ENCODE results near the gene AGAP3.

The AGAP3 gene

DNA sequence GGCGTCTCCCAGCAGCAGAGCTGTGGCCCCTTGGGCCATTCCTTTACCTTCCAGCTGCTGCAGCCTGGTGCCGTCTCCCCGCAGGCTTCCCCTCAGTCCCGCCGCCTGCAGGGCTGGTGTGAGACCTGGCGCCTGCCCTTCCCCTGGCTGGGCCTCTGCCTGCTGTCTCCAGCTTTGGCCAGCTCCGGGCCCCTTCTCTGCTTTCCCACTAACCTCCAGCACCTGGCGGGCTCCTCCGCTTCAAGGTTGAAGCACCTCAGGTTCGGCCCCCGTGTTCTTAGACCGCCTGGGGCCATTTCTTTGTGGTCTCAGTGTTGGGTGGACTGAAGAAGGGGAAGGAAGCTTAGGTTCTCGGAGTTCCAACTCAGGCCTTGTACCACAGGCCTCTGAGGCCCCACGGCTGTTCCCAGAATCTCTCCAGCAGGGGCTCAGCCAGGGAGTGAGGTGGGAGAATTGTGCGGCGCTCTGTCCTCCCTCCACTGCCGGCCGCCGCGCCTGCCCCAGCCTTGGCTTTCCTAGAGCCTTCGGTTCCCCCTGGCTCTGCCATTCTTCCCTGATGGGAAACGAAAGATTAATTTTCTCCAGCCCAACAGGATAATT, 50.9 kb downstream of the AGAP3 start:
- no peak for DNase-seq

DNA sequence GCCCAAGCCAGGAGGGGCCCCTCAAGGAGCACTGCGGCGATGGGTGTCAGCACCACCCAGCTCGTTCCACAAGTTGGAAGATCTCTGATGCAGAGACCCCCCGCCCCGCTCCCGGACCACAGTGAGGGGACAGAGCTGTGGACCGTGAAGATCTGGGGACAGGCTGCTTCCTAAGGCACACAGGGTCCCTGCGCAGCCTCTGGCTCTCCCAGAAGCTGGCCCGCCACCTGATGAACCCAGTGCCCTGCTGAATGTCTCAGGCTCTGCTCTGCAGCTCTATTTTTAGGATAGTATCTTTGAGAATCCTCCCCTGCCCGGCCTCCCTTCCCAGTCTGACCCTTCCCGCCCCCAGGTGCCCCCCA, 51.5 kb downstream of the AGAP3 start:
- no peak for DNase-seq

DNA sequence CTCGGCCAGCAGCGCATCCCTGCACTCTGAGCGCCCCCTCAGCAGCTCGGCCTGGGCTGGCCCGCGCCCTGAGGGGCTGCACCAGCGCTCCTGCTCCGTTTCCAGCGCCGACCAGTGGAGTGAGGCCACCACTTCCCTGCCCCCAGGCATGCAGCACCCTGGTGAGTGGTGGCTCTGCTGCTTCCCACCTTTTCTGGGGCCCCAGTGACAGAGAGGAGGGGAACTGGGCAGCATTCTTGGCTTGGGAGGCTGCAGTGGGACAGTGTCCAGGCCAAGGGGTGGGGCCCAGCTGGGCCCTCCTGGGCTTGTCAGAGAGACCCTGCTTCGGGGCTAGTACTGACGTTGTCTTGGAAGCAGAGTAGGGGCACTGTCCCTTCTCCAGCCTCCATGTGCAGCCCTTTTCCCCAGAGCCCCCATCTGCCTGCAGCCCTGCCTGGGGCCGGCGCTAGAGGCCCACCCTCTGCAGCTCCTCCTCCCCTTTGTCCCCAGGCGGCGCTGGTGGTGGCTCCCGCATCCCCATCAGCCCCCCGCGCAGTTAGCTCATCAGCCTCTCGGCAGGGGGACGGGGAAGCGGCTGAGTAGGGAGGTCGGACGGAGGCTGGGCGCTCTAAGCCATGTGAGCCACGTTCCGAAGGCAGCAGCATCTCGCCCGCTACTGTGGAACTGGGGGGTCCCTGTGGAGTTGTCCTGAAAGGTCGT, 52.0 kb downstream of the AGAP3 start:
- no peak for DNase-seq

DNA sequence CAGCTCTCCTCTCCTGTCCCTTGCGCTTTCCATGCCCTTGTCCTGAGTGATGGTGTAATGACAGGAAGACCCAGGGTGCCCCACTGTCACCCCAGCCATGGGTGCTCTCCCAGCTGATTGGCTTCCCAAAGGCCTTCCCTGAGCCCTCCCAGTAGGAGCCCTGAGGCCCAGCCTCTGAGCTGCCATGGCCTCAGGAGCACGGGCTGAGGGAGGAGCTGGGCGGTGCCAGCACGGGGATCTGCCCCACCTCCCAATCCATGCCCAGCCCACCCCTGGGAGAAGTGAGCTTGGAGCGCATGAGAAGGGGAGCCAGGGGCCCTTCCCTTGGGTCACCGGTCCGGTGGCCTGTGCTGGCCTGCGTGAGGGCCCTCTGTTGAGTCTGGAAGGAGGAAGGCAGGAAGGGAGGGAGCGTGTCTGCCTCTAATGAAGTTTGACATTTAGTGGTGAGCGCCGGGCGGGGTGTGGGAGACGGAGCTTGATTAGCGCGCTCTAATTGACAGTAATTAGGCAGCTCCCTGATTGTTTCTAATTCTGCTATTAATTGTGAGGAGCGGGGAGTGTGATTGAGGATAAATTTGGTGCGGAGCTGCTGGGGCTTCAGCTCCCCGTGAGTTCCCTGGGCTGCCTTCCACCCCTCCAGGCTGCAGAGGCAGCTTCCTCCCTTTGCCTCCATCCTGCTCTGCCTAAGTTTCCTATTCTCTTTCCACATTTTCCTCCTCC, 53.0 kb downstream of the AGAP3 start:
- no peak for DNase-seq

DNA sequence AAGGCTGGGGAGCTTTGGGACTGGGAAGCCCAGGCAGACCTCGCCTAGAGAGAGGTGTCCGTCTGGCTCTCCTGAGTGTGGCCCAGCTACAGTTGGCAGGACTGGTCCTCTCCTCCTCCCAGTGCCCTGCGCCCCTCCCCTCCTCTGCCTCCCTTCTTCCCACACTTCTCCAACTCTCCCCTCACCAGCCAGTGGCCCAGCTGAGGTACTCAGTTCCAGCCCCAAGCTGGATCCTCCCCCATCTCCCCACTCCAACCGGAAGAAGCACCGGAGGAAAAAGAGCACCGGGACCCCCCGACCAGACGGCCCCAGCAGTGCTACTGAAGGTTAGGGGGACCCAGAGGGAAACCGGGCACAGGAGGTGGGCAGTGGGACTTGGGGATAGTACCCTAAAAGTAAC, 53.5 kb downstream of the AGAP3 start:
- no peak for DNase-seq

DNA sequence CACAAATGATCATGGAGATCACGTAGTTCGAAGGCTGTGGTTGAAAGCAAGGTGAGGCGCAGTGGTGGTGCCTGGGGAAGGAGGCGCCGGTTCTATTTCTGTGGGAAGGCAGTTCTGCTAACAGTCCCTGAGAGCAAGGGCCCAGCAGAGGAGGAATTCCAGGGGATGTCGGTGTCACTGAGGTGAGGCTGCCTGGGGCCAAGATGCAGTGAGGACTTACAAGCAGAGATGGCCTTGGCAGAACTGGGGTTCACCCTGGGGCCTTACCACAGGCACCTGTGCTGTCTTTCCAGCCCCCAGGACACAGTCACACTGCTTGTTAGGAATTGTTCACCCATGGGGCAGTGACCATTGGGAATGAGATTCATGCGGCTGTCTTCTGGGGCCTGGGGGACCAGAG, 54.6 kb downstream of the AGAP3 start:
- DNase-seq = no peak

DNA sequence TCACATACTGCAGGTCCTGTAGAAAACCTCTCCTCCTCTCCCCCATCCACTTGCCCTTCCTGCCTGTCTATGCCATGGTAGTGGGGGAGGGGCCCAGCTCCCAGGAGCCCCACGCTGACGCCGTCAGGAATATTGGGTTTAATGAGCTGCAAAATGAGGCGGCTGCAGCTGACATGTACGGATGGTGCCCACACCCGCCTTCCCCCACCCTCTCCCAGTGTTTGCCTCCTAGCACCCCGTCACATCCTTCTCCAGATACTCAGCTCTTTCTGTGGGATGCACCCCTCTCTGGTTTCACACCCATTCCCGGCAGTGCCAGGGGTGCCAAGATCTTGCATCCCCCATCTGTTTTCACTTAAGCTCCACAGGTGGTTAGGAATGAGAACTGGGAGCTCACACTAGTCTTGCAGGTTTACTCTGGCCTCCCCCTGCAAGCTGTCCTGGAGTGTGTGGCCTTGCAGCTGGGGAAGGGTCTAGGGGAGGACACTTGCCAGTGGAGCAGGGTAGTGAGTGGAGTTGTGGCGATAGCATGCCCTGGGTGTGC, 55.1 kb downstream of the AGAP3 start:
- DNase-seq = no peak

DNA sequence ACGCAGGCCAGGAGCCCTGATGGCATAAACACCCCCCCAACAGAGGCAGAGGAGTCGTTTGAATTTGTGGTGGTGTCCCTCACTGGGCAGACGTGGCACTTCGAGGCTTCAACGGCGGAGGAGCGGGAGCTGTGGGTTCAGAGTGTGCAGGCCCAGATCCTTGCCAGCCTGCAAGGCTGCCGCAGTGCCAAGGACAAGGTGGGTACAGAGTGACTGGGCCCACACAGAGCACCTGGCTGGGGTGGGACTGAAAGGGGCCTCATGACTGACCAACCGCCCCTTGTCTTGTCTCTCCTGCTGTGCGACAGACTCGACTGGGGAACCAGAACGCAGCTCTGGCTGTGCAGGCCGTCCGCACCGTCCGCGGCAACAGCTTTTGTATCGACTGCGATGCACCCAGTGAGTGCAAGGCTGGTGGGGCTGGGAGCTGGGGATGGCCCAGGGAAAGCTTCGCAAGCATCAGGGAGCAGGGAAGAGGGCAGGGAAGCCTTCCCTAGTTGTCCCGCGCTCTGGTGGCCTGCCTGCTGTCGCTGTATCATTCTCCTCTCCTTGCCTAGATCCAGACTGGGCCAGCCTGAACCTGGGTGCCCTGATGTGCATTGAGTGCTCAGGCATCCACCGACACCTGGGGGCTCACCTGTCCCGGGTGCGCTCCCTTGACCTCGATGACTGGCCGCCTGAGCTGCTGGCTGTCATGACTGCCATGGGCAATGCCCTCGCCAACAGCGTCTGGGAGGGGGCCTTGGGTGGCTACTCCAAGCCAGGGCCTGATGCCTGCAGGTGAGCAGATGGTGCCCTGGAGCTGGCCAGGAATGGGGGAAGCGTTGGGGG, 55.8 kb downstream of the AGAP3 start:
- no peak for DNase-seq

DNA sequence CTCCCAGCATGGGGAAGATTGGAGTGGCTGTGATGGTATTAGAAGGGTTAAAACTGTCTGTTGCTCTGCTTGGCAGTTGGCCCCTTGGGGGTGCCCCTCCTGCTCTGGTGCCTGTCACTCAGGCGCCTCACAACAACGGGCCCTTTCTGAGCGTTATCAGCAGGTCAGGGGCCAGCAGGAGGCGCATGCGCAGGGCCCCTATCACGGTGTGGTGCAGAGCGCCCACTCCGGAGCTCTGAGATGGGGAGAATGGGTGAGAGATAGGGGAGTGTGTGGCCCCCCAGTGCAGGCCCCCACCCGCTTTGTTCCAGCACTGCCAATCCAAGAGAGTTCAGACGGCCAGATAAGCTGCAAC, 56.4 kb downstream of the AGAP3 start:
- no peak for DNase-seq

DNA sequence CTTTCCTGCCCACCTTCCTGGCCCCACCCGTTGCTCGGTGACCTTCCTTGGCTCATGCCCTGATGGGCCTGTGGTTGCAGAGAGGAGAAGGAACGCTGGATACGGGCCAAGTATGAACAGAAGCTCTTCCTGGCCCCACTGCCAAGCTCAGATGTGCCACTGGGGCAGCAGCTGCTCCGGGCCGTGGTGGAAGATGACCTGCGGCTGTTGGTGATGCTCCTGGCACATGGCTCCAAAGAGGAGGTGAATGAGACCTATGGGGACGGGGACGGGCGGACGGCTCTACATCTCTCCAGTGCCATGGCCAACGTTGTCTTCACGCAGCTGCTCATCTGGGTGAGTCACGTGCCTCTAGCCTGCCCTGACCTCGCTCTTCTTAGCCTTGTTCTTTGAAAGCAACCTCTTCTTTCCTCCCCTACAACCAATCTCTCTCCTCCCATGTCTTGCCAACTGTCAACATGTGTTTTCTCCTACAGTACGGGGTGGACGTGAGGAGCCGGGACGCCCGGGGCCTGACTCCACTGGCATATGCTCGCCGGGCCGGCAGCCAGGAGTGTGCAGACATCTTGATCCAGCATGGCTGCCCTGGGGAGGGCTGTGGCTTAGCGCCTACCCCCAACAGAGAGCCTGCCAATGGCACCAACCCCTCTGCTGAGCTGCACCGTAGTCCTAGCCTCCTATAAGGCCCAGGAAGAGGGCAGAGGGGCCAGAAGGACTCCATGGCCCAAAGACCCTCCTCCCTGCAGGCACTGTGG, 57.2 kb downstream of the AGAP3 start:
- DNase-seq = no peak

DNA sequence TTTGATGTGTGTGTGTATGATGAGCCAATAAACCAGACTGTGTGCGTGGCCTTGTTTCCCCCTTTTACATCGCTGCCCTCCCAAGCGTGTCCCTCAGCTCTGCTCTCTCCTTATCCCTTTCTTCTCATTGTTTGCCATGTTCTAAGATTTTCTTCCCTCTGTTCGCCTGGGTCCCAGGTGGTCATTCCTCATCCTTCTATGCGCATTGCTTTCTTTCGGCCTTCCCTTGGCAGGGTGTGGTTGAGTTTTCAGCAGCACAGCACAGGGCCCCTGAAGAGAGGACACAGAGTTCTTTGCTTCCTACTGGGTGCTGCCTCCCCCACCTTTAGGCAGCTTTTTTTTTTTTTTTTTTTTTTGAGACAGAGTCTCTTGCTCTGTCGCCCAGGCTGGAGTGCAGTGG, 58.1 kb downstream of the AGAP3 start:
- no peak for DNase-seq

DNA sequence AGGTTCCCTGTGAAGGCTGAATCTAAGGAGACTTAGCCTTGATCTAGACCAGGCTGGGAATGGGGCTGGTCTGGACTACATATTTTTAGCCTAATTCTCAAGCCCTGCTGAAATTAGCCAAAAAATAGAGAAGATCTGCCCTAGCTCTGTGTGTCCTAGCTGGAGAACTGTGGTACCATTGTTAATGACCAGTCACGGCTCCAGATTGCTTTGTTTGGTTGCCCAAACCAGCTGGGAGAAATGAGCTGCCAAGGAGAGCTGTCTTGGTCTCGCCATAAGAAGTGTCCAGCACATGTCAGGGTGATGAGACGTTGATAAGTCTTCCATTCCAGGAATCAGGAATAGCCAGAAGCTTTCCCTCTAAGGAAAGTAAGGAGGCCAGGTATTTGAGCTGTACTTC, 60.5 kb downstream of the AGAP3 start:
- no peak for DNase-seq

DNA sequence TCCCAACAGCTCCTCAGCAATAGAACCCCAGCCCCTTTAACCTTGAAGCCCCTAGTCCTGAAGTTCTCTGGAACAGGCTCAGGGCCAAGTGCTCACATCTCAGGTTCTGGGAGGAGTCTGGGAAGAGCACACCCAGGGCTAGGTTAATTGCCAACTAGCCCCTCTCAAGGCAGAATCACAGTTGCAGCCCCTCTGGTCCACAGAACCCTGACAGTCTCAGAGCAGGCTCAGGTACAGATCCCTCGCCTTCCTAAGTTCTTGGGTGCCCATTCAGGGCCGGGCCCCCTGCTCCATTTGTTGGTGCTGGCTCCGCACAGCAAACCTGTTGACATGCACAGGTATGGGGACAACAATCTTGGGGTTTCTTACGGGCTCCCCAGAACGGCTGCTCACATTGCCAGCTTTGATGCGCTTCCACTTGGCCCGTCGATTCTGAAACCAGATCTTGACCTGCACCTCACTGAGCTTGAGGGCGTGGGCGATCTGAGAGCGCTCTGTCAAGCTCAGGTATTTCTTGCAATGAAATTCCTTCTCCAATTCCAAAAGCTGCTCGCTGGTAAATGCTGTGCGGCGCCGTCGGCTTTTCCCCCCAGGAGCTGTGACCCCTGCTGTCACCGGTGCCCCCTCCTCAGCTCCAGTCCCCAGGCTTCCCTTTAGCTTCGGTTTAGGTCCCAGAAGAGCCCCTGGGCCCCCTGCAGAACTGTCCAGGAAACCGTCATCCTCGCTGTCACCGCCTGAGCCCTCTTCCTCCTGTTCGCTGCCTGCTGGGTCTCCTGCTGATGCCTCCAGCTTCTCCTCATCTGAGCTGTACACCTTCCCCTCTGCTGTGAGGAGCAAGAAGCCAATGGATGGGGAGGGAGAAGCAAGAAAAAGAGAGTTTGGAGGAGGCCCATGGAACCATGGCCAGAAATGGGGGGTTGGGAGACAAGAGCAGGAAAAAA, 62.3 kb downstream of the AGAP3 start:
- DNase-seq = no peak

DNA sequence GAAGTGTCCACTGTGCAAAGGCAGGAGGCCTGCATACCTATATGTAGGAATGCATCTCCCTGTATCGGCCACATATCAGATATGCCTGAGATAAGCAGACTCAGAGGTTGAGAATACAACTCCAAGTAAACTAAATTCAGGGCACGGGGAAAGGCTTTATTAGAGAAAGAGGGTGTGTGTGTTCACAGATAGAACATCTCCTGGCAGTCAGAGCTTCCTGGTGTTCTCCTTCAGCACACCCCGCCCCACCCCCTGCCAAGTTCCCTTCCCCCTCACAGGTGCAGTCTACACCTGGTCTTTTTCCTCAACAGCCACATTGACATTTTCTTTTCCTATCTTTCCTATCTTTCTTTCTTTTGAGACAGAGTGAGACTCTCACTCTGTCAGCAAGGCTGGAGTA, 64.1 kb downstream of the AGAP3 start:
- no peak for DNase-seq

DNA sequence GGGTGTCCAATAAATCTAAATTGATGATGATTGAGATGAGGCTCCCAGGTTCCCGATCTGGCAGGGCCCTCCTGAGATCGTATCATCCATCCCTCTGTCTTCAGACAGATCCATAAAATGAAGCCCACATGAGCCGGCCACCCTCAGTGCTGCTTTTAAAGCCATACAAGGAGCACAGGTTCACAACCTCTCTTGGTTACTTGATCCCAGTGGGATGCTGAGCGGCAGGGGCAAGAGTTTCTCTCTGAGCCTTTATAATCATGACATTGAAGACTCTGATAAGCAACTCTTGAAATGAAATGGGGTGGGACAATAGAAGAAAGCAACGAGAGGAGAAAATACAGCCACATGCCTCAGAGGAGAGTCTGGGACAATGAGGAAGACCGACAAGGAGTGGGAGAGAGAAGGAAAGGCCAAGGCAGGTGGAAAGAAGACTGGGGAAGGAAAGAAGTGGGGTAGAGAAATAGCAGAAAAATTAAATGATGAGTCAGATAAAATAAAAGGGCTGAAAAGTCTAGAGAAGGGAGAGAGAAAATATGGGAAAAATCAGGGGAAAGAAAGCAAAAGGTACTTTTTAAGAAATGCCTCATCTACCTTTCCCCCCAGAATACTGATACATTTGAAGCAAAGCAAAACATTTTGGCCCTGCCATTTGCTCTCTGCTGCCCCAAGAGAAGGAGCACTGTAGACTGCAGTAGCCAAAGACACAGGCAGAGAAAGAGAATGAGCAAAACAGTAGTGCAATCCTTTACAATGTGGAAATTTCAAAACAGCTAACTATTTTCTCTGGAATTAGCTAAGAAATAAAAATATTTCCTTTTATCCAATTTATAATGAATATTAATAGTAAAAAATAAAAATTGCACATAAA, 66.6 kb downstream of the AGAP3 start:
- DNase-seq = no peak

DNA sequence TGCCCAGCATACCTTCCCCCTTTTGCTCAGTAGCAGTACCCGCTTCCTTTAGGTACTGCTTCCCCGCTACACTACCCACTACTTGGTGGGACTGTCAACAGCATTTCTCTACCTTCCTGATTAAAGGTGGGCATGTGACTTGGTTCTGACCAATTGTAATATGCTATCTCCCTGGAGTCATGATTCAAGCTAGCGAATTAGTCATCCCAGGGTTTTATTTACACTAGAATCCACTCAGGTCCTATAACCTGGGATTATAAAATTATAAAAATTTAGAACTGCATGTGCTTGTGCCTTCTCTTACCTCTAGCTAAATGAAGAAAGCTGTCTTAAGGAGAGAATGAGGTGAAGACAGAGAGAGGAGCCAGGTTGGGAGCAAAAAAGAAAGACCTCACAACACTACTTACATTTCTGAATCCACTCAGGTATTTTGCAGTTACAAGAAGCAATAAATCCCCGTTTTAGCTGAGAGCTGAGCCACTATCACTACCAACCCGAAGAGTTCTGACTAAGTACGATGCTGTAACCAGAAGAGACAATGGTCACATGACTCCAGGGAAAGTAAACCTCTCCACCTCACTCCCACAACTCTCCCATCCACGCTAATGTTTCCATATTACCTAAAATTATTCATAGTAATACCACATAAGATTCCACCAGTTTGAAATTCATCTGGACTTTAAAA, 71.5 kb downstream of the AGAP3 start:
- no peak for DNase-seq

DNA sequence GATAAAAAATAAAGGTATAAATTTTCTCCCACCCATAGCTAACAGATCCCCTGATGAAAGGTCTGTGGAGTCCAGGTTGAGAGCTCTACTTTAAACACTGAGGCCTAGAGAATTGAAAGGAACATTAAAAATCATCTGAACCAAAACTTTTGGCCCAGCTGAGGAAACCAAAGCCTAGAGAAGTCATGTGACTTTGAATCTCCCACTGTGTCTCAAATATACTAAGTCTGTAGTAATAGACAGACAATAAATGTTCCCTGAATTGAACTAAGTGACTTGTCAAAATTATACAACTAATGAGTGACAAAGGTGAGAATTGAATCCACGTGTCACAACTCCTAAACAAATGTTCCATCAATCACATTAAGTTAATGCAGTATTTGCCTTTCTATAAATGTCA, 75.5 kb downstream of the AGAP3 start:
- no peak for DNase-seq

DNA sequence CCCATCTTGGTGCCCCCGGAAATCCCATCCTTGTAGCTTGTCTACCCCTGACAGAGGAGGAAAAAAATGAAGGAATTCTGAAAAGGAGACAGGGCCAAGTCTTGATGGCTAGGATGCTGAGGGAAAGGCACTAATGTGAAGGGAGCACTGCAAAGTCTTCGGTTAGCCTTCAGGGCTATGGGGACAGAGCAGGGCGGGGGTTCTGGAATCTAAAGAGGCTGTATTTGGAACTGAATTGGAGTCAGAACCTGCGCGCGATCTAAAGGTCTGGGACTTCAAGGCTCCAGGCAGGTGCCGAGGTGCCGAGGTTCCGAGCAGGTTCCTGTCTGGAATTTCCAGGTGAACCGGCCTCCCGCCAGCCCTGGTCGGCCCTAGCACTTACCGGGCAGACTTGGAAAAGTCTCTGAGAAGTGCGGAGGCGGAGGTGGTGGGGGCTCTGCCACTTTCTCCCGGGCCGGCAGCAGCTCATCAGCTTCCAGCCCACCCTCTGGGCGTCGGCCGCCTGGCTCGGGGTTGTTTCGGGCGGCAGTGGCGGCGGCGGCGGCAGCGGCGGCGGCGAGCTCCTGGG, 80.4 kb downstream of the AGAP3 start:
- DNase-seq = no peak

All from fibroblast of skin of back (primary cell).